Parathyroid adenoma (tissue), 2 donors: ENCODE measurements around the gene LBX2.

Experiments
- H2AFZ ChIP-seq: fragments of 300-600 bp; sonication (generic); one replicate; pipeline ENCODE4 v1.7.0; 2017; ENCODE audit warnings: antibody characterized with exemption, mild to moderate bottlenecking
- H3K27ac ChIP-seq: fragments of 300-600 bp; sonication (generic); one replicate; pipeline ENCODE4 v1.7.0; 2017
- H3K27me3 ChIP-seq: fragments of 300-600 bp; sonication (generic); one replicate; pipeline ENCODE4 v1.7.0; 2017; ENCODE audit warnings: low read length; ENCODE audit not compliant: control insufficient read depth, insufficient read depth
- H3K36me3 ChIP-seq: fragments of 300-600 bp; sonication (generic); one replicate; pipeline ENCODE4 v1.7.0; 2017; ENCODE audit warnings: low read length; ENCODE audit not compliant: control insufficient read depth, insufficient read depth
- H3K4me1 ChIP-seq: fragments of 300-600 bp; sonication (generic); one replicate; pipeline ENCODE4 v1.7.0; 2017; ENCODE audit warnings: control low read depth
- H3K4me2 ChIP-seq: fragments of 300-600 bp; sonication (generic); one replicate; pipeline ENCODE4 v1.7.0; 2017; ENCODE audit warnings: low read length
- H3K4me3 ChIP-seq: fragments of 300-600 bp; sonication (generic); one replicate; pipeline ENCODE4 v1.7.0; 2017; ENCODE audit warnings: low read depth, low read length
- H3K79me2 ChIP-seq: fragments of 300-600 bp; sonication (generic); one replicate; pipeline ENCODE4 v1.7.0; 2017; ENCODE audit warnings: control low read depth
- H3K9ac ChIP-seq: fragments of 300-600 bp; sonication (generic); one replicate; pipeline ENCODE4 v1.7.0; 2017; ENCODE audit warnings: mild to moderate bottlenecking
- H3K9me3 ChIP-seq: fragments of 300-600 bp; sonication (generic); one replicate; pipeline ENCODE4 v1.7.0; 2017; ENCODE audit warnings: low read length; ENCODE audit not compliant: control insufficient read depth
- TF ChIP-seq, protein P1 (sequence below): fragments of 300-600 bp; sonication (generic); IDR thresholded peaks from one replicate; pipeline ENCODE4 v1.7.0; 2017; ENCODE audit warnings: antibody characterized with exemption, mild to moderate bottlenecking
- donor health status: primary hyperparathyroidism.

The LBX2 gene

GRCh38 chr2:74510272-74510671 lies 10.9 kb upstream of the LBX2 start:
- H3K27me3 ChIP-seq, result no peaks in the 10 kb centered on the region
- TF ChIP-seq, protein P1, sequence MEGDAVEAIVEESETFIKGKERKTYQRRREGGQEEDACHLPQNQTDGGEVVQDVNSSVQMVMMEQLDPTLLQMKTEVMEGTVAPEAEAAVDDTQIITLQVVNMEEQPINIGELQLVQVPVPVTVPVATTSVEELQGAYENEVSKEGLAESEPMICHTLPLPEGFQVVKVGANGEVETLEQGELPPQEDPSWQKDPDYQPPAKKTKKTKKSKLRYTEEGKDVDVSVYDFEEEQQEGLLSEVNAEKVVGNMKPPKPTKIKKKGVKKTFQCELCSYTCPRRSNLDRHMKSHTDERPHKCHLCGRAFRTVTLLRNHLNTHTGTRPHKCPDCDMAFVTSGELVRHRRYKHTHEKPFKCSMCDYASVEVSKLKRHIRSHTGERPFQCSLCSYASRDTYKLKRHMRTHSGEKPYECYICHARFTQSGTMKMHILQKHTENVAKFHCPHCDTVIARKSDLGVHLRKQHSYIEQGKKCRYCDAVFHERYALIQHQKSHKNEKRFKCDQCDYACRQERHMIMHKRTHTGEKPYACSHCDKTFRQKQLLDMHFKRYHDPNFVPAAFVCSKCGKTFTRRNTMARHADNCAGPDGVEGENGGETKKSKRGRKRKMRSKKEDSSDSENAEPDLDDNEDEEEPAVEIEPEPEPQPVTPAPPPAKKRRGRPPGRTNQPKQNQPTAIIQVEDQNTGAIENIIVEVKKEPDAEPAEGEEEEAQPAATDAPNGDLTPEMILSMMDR, result no peak
- peaks cover 17% of the 10 kb centered on the region for H3K4me1 ChIP-seq
- no peaks in the 10 kb centered on the region for H3K9me3 ChIP-seq
- H3K9ac ChIP-seq, result no peak overlapping the region
- no peak overlapping the region for H3K4me2 ChIP-seq
- peaks cover 4% of the 10 kb centered on the region for H3K79me2 ChIP-seq
- no peak overlapping the region for H3K27ac ChIP-seq
- no peaks in the 10 kb centered on the region for H3K36me3 ChIP-seq
- no peak overlapping the region for H3K4me3 ChIP-seq
- H2AFZ ChIP-seq, result peak overlapping the region; percentile 8

DNA sequence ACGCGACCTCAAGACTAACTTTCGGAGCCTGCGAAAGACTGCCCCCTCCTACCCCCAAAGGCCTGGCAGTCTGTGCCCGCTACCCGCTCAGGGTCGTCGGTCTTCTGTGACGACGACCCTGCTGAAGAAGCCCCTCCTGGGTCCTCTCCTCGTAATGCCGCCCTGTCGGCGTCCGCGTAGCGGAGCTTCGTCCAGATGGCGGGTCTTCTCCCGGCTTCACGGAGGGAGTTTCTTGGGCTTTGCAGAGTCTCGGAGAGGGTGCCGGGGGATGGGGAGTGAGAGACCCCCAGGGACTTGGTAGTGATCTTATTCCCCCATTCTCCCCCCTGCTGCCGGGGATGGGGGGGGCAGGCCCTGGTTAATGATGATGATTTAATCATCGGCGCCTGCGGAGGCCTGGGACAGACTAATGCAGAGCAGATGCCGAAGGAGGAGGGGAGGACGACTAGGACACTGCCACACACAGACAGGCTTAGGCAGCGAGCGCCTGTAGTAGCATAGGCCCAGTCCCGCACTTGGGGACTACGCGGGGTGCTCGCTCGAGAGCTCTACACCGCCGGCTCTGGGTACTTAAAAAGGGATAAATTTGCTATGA lies 8.6 kb upstream of the LBX2 start:
- Histone ChIP-seq H3K4me2 (peak overlapping the region; percentile 89), H3K27me3 (no peaks in the 10 kb centered on the region), H3K79me2 (peaks cover 4% of the 10 kb centered on the region), H3K9ac (no peak overlapping the region), H3K9me3 (no peaks in the 10 kb centered on the region), H3K4me1 (peaks cover 17% of the 10 kb centered on the region), H3K4me3 (peak overlapping the region; percentile 91), H2AFZ (peak overlapping the region; percentile 99), H3K36me3 (no peaks in the 10 kb centered on the region), H3K27ac (peak overlapping the region; percentile 98)
- TF ChIP-seq, protein P1, result no peak

GRCh38 chr2:74507145-74507925 lies 7.9 kb upstream of the LBX2 start, which contains the start of gene PCGF1:
Gene PCGF1 (minus strand): TSS chr2:74507695. CDS start chr2:74507668, 27 bp downstream.
- Histone ChIP-seq H3K9ac (peak within 1 kb of the TSS; percentile 70), H3K4me1 (peaks cover 17% of the 10 kb centered on the region), H3K27me3 (no peaks in the 10 kb centered on the region), H3K27ac (peak within 1 kb of the TSS; percentile 98), H2AFZ (peak within 1 kb of the TSS; percentile 99), H3K4me3 (peak within 1 kb of the TSS; percentile 91), H3K4me2 (peak within 1 kb of the TSS; percentile 89), H3K9me3 (no peaks in the 10 kb centered on the region), H3K36me3 (no peaks in the 10 kb centered on the region), H3K79me2 (peaks cover 4% of the 10 kb centered on the region)
- TF ChIP-seq, protein P1, result peak; percentile 24

DNA sequence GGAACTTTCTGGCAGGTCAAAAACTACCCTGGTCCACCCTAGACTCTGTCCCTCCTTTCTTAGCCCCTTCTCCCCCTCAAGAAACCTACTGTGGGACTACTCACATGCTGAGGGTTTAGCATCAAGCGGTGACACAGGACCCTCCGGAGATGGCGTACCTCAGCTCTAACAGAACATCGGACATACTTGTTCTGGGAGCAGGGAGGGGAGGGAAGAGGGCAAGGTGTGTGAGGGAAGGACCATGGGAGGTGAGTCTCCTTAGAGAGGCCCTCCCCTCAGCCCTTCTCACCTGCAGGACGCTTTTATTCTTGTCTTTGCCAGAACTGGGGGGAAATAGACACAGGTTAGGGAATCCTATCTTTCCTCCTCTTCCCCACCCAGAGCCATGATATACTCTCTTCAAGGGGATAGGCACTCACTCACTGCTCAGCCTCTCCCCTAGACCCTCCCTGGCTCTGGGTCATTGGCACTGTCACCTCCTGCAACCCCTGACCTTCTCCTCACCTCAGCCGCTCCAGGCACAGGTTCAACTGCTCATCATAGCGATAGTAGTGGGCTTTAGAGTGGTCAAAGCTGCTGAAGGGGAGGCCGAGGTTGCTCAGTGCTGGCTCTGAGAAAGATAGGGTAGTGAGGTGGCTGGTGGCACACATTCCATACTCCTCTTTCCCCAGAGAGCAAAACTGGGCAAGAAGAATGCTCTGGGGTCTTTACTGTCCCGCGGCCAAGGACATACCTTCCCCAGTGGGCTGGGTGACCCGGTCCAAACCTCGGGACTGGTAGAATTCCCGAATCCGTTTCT lies 6.2 kb upstream of the LBX2 start:
- H3K9ac ChIP-seq, result no peak overlapping the region
- no peak overlapping the region for H3K4me3 ChIP-seq
- H3K4me2 ChIP-seq, result peak overlapping the region; percentile 11
- peaks cover 4% of the 10 kb centered on the region for H3K79me2 ChIP-seq
- H3K27ac ChIP-seq, result no peak overlapping the region
- H3K9me3 ChIP-seq, result no peaks in the 10 kb centered on the region
- no peak overlapping the region for H2AFZ ChIP-seq
- no peaks in the 10 kb centered on the region for H3K36me3 ChIP-seq
- TF ChIP-seq, protein P1, result no peak
- H3K27me3 ChIP-seq, result no peaks in the 10 kb centered on the region
- peaks cover 17% of the 10 kb centered on the region for H3K4me1 ChIP-seq
